ENCODE measurements around the gene PTPRD.

Gene PTPRD

DNA sequence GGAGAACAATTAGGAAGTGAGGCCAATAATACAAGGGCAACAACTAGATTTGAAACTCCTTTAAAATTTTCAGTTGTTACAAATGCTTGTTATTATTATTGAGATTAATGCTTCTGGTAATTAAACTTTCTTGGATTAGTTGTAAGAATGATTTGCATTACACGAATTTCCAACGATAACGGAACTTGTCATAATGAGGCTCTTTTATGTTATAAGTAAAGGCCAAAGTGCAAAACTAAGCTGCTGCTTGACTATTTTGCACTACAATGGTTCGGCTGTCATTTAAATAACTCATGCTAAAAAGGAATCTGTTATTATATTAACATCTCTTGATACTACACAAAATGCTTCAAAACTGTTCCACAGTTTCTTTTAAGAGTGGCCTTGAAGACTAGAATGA lies 1007.1 kb downstream of the PTPRD start:
- H3K79me2 ChIP-seq (ENCODE audit: control insufficient read depth, insufficient read depth, low read length, unreplicated experiment), result no peaks in the 10 kb centered on the region
- H3K4me3 ChIP-seq (ENCODE audit: low read depth, low read length), result no peak overlapping the region
- no peaks in the 10 kb centered on the region for H3K4me1 ChIP-seq (ENCODE audit: control insufficient read depth, insufficient read depth, low read length, unreplicated experiment)
- H2AFZ ChIP-seq (ENCODE audit: low read length, unreplicated experiment), result no peak overlapping the region
- H3K27me3 ChIP-seq (ENCODE audit: insufficient read depth, low read length), result no peaks in the 10 kb centered on the region
- no peak overlapping the region for H3K27ac ChIP-seq (ENCODE audit: low read depth, low read length)
- H3K36me3 ChIP-seq (ENCODE audit: insufficient read depth, low read length), result no peaks in the 10 kb centered on the region

DNA sequence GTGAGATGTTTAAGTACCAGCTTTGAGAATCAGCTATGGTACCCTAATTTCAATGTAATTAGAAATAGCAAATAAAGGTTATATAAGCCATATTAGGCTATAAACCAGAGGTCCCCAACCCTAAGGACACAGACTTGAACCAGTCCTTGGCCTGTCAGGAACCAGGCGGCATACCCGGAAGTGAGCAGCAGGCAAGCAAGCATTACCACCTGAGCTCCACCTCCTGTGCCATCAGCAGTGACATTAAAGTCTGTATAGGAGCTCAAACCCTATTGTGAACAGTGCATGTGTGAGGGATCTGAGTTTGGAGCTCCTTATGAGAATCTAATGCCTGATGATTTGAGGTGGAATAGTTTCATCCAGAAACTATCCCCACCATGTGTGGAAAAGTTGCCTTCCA lies 1009.5 kb downstream of the PTPRD start:
- Histone ChIP-seq H3K27ac (ENCODE audit: low read depth, low read length) (no peak overlapping the region), H3K27me3 (ENCODE audit: insufficient read depth, low read length) (no peaks in the 10 kb centered on the region), H3K4me3 (ENCODE audit: low read depth, low read length) (no peak overlapping the region), H2AFZ (ENCODE audit: low read length, unreplicated experiment) (no peak overlapping the region), H3K79me2 (ENCODE audit: control insufficient read depth, insufficient read depth, low read length, unreplicated experiment) (no peaks in the 10 kb centered on the region), H3K36me3 (ENCODE audit: insufficient read depth, low read length) (no peaks in the 10 kb centered on the region), H3K4me1 (ENCODE audit: control insufficient read depth, insufficient read depth, low read length, unreplicated experiment) (no peaks in the 10 kb centered on the region)

GRCh38 chr9:9598723-9599122 lies 1014.1 kb downstream of the PTPRD start:
- Histone ChIP-seq H3K4me3 (ENCODE audit: low read depth, low read length) (no peak overlapping the region), H3K79me2 (ENCODE audit: control insufficient read depth, insufficient read depth, low read length, unreplicated experiment) (no peaks in the 10 kb centered on the region), H3K4me1 (ENCODE audit: control insufficient read depth, insufficient read depth, low read length, unreplicated experiment) (no peaks in the 10 kb centered on the region), H3K27me3 (ENCODE audit: insufficient read depth, low read length) (no peaks in the 10 kb centered on the region), H3K36me3 (ENCODE audit: insufficient read depth, low read length) (no peaks in the 10 kb centered on the region), H3K27ac (ENCODE audit: low read depth, low read length) (no peak overlapping the region), H2AFZ (ENCODE audit: low read length, unreplicated experiment) (no peak overlapping the region)

DNA sequence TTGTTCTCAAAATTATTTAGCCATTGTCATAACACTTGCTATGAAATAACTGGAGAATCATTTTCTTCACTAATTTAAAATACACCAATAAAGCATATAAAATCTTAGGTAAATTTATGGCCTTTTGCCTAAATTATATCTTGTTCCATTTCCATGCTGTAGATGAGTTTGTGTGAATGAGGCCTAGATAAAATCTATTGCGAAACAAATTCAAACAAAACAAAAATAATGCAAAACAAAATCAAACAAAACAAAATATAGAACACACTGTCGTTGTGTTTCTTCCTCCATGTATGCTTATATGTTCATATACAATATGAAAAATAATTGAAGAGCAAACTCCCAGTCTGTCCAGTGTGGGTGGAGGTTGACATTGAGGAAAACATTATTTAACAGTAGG lies 1020.7 kb downstream of the PTPRD start:
- no peaks in the 10 kb centered on the region for H3K36me3 ChIP-seq (ENCODE audit: insufficient read depth, low read length)
- H2AFZ ChIP-seq (ENCODE audit: low read length, unreplicated experiment), result no peak overlapping the region
- H3K79me2 ChIP-seq (ENCODE audit: control insufficient read depth, insufficient read depth, low read length, unreplicated experiment), result no peaks in the 10 kb centered on the region
- no peak overlapping the region for H3K27ac ChIP-seq (ENCODE audit: low read depth, low read length)
- no peaks in the 10 kb centered on the region for H3K4me1 ChIP-seq (ENCODE audit: control insufficient read depth, insufficient read depth, low read length, unreplicated experiment)
- H3K4me3 ChIP-seq (ENCODE audit: low read depth, low read length), result no peak overlapping the region
- no peaks in the 10 kb centered on the region for H3K27me3 ChIP-seq (ENCODE audit: insufficient read depth, low read length)

- no peaks in the 10 kb centered on the region for H3K27me3 ChIP-seq (ENCODE audit: insufficient read depth, low read length)
- no peak overlapping the region for H2AFZ ChIP-seq (ENCODE audit: low read length, unreplicated experiment)
- H3K27ac ChIP-seq (ENCODE audit: low read depth, low read length), result no peak overlapping the region
- no peak overlapping the region for H3K4me3 ChIP-seq (ENCODE audit: low read depth, low read length)
- no peaks in the 10 kb centered on the region for H3K4me1 ChIP-seq (ENCODE audit: control insufficient read depth, insufficient read depth, low read length, unreplicated experiment)
- no peaks in the 10 kb centered on the region for H3K79me2 ChIP-seq (ENCODE audit: control insufficient read depth, insufficient read depth, low read length, unreplicated experiment)
- H3K36me3 ChIP-seq (ENCODE audit: insufficient read depth, low read length), result no peaks in the 10 kb centered on the region
Measured at GRCh38 chr9:9585920-9586319, 1026.9 kb downstream of the PTPRD start.

DNA sequence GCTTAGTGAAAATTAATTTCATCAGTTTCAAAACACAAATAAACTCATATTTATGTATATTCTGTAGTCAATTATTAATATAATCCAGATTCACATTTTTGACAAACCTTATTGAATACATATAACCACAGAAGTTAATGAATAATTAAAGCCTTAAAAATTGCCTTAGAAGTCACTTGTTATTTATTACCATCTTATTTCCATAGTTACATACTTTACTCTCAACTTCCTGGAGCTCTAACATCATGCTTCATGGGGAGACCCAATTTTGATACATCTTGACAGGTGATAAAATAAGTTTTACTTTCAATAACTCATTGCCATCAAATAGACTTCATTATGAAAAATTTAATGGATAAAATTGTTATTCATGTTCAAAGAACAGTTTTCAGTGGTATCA lies 1038.7 kb downstream of the PTPRD start:
- no peaks in the 10 kb centered on the region for H3K79me2 ChIP-seq (ENCODE audit: control insufficient read depth, insufficient read depth, low read length, unreplicated experiment)
- H3K36me3 ChIP-seq (ENCODE audit: insufficient read depth, low read length), result no peaks in the 10 kb centered on the region
- H2AFZ ChIP-seq (ENCODE audit: low read length, unreplicated experiment), result no peak overlapping the region
- H3K27ac ChIP-seq (ENCODE audit: low read depth, low read length), result no peak overlapping the region
- no peak overlapping the region for H3K4me3 ChIP-seq (ENCODE audit: low read depth, low read length)
- no peaks in the 10 kb centered on the region for H3K4me1 ChIP-seq (ENCODE audit: control insufficient read depth, insufficient read depth, low read length, unreplicated experiment)
- H3K27me3 ChIP-seq (ENCODE audit: insufficient read depth, low read length), result no peaks in the 10 kb centered on the region

DNA sequence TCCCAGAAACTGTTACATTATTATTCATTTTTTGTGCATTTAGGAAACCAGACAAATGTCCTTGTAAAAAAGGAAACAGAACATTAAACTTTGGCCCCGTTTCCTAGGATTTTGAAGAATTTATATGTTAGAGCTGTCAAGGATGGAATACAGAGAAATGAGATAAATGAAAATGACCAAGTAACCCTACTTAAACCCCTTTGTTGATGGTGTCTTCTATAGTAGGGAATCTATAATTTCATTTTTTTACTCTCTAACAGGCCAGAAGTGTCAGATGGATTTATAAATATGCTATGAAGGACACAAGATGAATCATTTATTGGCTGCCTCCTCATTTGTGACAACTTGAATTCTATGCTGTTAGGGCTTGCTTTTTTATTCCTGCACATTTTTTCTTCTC lies 1047.1 kb downstream of the PTPRD start:
- Histone ChIP-seq H3K4me3 (ENCODE audit: low read depth, low read length) (no peak overlapping the region), H3K36me3 (ENCODE audit: insufficient read depth, low read length) (no peaks in the 10 kb centered on the region), H3K27me3 (ENCODE audit: insufficient read depth, low read length) (no peaks in the 10 kb centered on the region), H2AFZ (ENCODE audit: low read length, unreplicated experiment) (no peak overlapping the region), H3K79me2 (ENCODE audit: control insufficient read depth, insufficient read depth, low read length, unreplicated experiment) (no peaks in the 10 kb centered on the region), H3K4me1 (ENCODE audit: control insufficient read depth, insufficient read depth, low read length, unreplicated experiment) (no peaks in the 10 kb centered on the region), H3K27ac (ENCODE audit: low read depth, low read length) (no peak overlapping the region)

DNA sequence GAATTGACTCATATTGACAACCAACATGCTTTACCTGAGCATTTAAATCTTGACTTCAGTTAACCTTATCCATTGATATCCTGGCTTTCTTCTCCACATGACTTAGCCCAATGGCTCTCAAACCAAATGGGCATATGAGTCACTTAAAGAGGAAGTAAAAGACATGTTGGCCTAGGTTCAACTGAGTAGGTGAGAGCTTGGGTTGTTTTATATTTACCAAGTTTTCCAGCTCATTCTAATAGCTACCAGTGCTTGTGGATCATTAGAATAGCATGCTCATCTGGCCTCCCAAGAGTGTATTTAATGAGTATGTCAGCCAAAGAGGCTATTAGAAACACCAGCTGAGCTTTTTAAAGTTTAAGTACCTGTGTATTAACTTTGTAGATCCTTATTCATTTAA lies 1049.0 kb downstream of the PTPRD start:
- H3K4me3 ChIP-seq (ENCODE audit: low read depth, low read length), result no peak overlapping the region
- no peaks in the 10 kb centered on the region for H3K36me3 ChIP-seq (ENCODE audit: insufficient read depth, low read length)
- H2AFZ ChIP-seq (ENCODE audit: low read length, unreplicated experiment), result no peak overlapping the region
- H3K79me2 ChIP-seq (ENCODE audit: control insufficient read depth, insufficient read depth, low read length, unreplicated experiment), result no peaks in the 10 kb centered on the region
- no peak overlapping the region for H3K27ac ChIP-seq (ENCODE audit: low read depth, low read length)
- no peaks in the 10 kb centered on the region for H3K4me1 ChIP-seq (ENCODE audit: control insufficient read depth, insufficient read depth, low read length, unreplicated experiment)
- no peaks in the 10 kb centered on the region for H3K27me3 ChIP-seq (ENCODE audit: insufficient read depth, low read length)

- no peaks in the 10 kb centered on the region for H3K79me2 ChIP-seq (ENCODE audit: control insufficient read depth, insufficient read depth, low read length, unreplicated experiment)
- no peak overlapping the region for H3K4me3 ChIP-seq (ENCODE audit: low read depth, low read length)
- no peaks in the 10 kb centered on the region for H3K36me3 ChIP-seq (ENCODE audit: insufficient read depth, low read length)
- H3K4me1 ChIP-seq (ENCODE audit: control insufficient read depth, insufficient read depth, low read length, unreplicated experiment), result no peaks in the 10 kb centered on the region
- H3K27me3 ChIP-seq (ENCODE audit: insufficient read depth, low read length), result no peaks in the 10 kb centered on the region
- H2AFZ ChIP-seq (ENCODE audit: low read length, unreplicated experiment), result no peak overlapping the region
- H3K27ac ChIP-seq (ENCODE audit: low read depth, low read length), result no peak overlapping the region
Measured at GRCh38 chr9:9560382-9561035, 1052.3 kb downstream of the PTPRD start.

GRCh38 chr9:9558907-9559306 lies 1053.9 kb downstream of the PTPRD start:
- Histone ChIP-seq H3K27ac (ENCODE audit: low read depth, low read length) (no peak overlapping the region), H2AFZ (ENCODE audit: low read length, unreplicated experiment) (no peak overlapping the region), H3K4me3 (ENCODE audit: low read depth, low read length) (no peak overlapping the region), H3K27me3 (ENCODE audit: insufficient read depth, low read length) (no peaks in the 10 kb centered on the region), H3K36me3 (ENCODE audit: insufficient read depth, low read length) (no peaks in the 10 kb centered on the region), H3K79me2 (ENCODE audit: control insufficient read depth, insufficient read depth, low read length, unreplicated experiment) (no peaks in the 10 kb centered on the region), H3K4me1 (ENCODE audit: control insufficient read depth, insufficient read depth, low read length, unreplicated experiment) (no peaks in the 10 kb centered on the region)

GRCh38 chr9:9557804-9558334 lies 1054.9 kb downstream of the PTPRD start:
- H2AFZ ChIP-seq (ENCODE audit: low read length, unreplicated experiment), result no peak overlapping the region
- H3K27me3 ChIP-seq (ENCODE audit: insufficient read depth, low read length), result no peaks in the 10 kb centered on the region
- H3K27ac ChIP-seq (ENCODE audit: low read depth, low read length), result no peak overlapping the region
- H3K4me3 ChIP-seq (ENCODE audit: low read depth, low read length), result no peak overlapping the region
- H3K36me3 ChIP-seq (ENCODE audit: insufficient read depth, low read length), result no peaks in the 10 kb centered on the region
- no peaks in the 10 kb centered on the region for H3K4me1 ChIP-seq (ENCODE audit: control insufficient read depth, insufficient read depth, low read length, unreplicated experiment)
- no peaks in the 10 kb centered on the region for H3K79me2 ChIP-seq (ENCODE audit: control insufficient read depth, insufficient read depth, low read length, unreplicated experiment)
